T follicular helper cell (primary cell): ENCODE results near the gene TCF4.

Experiments
- DNase-seq: peaks from one replicate; pipeline ENCODE4 v3.0.0-alpha.2; 2020; ENCODE audit warnings: low read depth

The TCF4 gene

GRCh38 chr18:55504808-55505207, 83.2 kb downstream of the TCF4 start:
- DNase-seq, result no peak

- DNase-seq, result no peak
Measured at GRCh38 chr18:55503167-55503820, 84.7 kb downstream of the TCF4 start.

GRCh38 chr18:55501982-55502710, 85.8 kb downstream of the TCF4 start:
- DNase-seq, result no peak

- no peak for DNase-seq
Measured at GRCh38 chr18:55501579-55501978, 86.4 kb downstream of the TCF4 start.

GRCh38 chr18:55500316-55501086, 87.5 kb downstream of the TCF4 start:
- DNase-seq, result no peak

GRCh38 chr18:55499526-55499925, 88.5 kb downstream of the TCF4 start:
- no peak for DNase-seq

- DNase-seq, result no peak
Measured at GRCh38 chr18:55497825-55498403, 90.1 kb downstream of the TCF4 start.

- DNase-seq, result no peak
Measured at GRCh38 chr18:55494899-55495298, 93.1 kb downstream of the TCF4 start.

- DNase-seq, result no peak
Measured at GRCh38 chr18:55494441-55494840, 93.6 kb downstream of the TCF4 start.

- no peak for DNase-seq
Measured at GRCh38 chr18:55491616-55492015, 96.4 kb downstream of the TCF4 start.

- DNase-seq, result no peak
Measured at GRCh38 chr18:55489034-55489986, 98.7 kb downstream of the TCF4 start.

- no peak for DNase-seq
Measured at GRCh38 chr18:55488473-55488872, 99.5 kb downstream of the TCF4 start.

- DNase-seq, result no peak
Measured at GRCh38 chr18:55487997-55488396, 100.0 kb downstream of the TCF4 start.

- no peak for DNase-seq
Measured at GRCh38 chr18:55486936-55487335, 101.1 kb downstream of the TCF4 start.

GRCh38 chr18:55485666-55486065, 102.3 kb downstream of the TCF4 start:
- no peak for DNase-seq

- no peak for DNase-seq
Measured at GRCh38 chr18:55484773-55485172, 103.2 kb downstream of the TCF4 start.

- DNase-seq, result no peak
Measured at GRCh38 chr18:55483266-55483871, 104.6 kb downstream of the TCF4 start.

- no peak for DNase-seq
Measured at GRCh38 chr18:55479656-55480420, 108.2 kb downstream of the TCF4 start.

GRCh38 chr18:55477860-55478581, 110.0 kb downstream of the TCF4 start:
- no peak for DNase-seq

- DNase-seq, result no peak
Measured at GRCh38 chr18:55477499-55477859, 110.5 kb downstream of the TCF4 start.
